ENCODE results near the gene SH2B2.
A peak's percentile ranks its signal among the peaks of the same experiment; 100 is the strongest.
"Not testable (repeated sequence)": the region's sequence is repeated elsewhere in the genome, so short reads cannot be mapped to it uniquely, and the experiment has no call there.

SH2B2 gene

GRCh38 chr7:102306916-102307677 is 20.4 kb downstream of the SH2B2 start:
- DNase-seq (ENCODE audit: low read depth) = peak; percentile 56

GRCh38 chr7:102310414-102310815 is 23.7 kb downstream of the SH2B2 start:
- DNase-seq (ENCODE audit: low read depth) = no peak

GRCh38 chr7:102312317-102312716 is 25.6 kb downstream of the SH2B2 start:
- no peak for DNase-seq (ENCODE audit: low read depth)

- no peak for DNase-seq (ENCODE audit: low read depth)
Observed at GRCh38 chr7:102313997-102314780, 27.5 kb downstream of the SH2B2 start.

- DNase-seq (ENCODE audit: low read depth) = no peak
Observed at GRCh38 chr7:102317231-102318059, 30.8 kb downstream of the SH2B2 start.

- DNase-seq (ENCODE audit: low read depth) = no peak
Observed at GRCh38 chr7:102318482-102318971, 31.9 kb downstream of the SH2B2 start.

- no peak for DNase-seq (ENCODE audit: low read depth)
Observed at GRCh38 chr7:102319671-102320070, 33.0 kb downstream of the SH2B2 start.

GRCh38 chr7:102320181-102320580 is 33.5 kb downstream of the SH2B2 start:
- DNase-seq (ENCODE audit: low read depth) = no peak

- DNase-seq (ENCODE audit: low read depth) = no peak
Observed at GRCh38 chr7:102320601-102321350, 34.1 kb downstream of the SH2B2 start.

GRCh38 chr7:102321351-102322201 is 34.9 kb downstream of the SH2B2 start:
- no peak for DNase-seq (ENCODE audit: low read depth)

- no peak for DNase-seq (ENCODE audit: low read depth)
Observed at GRCh38 chr7:102322202-102322715, 35.6 kb downstream of the SH2B2 start.

GRCh38 chr7:102323914-102324195 is 37.2 kb downstream of the SH2B2 start:
- no peak for DNase-seq (ENCODE audit: low read depth)

- DNase-seq (ENCODE audit: low read depth) = not testable (repeated sequence)
Observed at GRCh38 chr7:102325106-102325505, 38.4 kb downstream of the SH2B2 start.

GRCh38 chr7:102326157-102326889 is 39.7 kb downstream of the SH2B2 start:
- no peak for DNase-seq (ENCODE audit: low read depth)

- DNase-seq (ENCODE audit: low read depth) = not testable (repeated sequence)
Observed at GRCh38 chr7:102327183-102327582, 40.5 kb downstream of the SH2B2 start.

- not testable (repeated sequence) for DNase-seq (ENCODE audit: low read depth)
Observed at GRCh38 chr7:102328863-102329262, 42.2 kb downstream of the SH2B2 start.

- not testable (repeated sequence) for DNase-seq (ENCODE audit: low read depth)
Observed at GRCh38 chr7:102329366-102329765, 42.7 kb downstream of the SH2B2 start.

- not testable (repeated sequence) for DNase-seq (ENCODE audit: low read depth)
Observed at GRCh38 chr7:102330666-102331460, 44.2 kb downstream of the SH2B2 start.

- not testable (repeated sequence) for DNase-seq (ENCODE audit: low read depth)
Observed at GRCh38 chr7:102335574-102335973, 48.9 kb downstream of the SH2B2 start.

All from fibroblast of gingiva (primary cell).